Measurements from ENCODE around the gene PRDM16. TPM values are rescaled to one million over a fixed set of nuclear protein-coding genes. Genes with fewer than 3 reads are reported as not detected.

PRDM16 gene
- total RNA-seq, 1 donor from 2014 or later: 21.4 TPM

- no peaks in the 10 kb centered on the region for H3K36me3 Mint-ChIP-seq (ENCODE audit: low read depth, unreplicated experiment)
- H3K4me3 Mint-ChIP-seq (ENCODE audit: unreplicated experiment): no peak overlapping the region
- H3K27ac Mint-ChIP-seq (ENCODE audit: unreplicated experiment): no peak overlapping the region
- peaks cover 5% of the 10 kb centered on the region for H3K4me1 Mint-ChIP-seq (ENCODE audit: unreplicated experiment)
- H3K9me3 Mint-ChIP-seq (ENCODE audit: unreplicated experiment): no peaks in the 10 kb centered on the region
- no peak for DNase-seq (ENCODE audit: low spot score)
- TF ChIP-seq, protein P1, sequence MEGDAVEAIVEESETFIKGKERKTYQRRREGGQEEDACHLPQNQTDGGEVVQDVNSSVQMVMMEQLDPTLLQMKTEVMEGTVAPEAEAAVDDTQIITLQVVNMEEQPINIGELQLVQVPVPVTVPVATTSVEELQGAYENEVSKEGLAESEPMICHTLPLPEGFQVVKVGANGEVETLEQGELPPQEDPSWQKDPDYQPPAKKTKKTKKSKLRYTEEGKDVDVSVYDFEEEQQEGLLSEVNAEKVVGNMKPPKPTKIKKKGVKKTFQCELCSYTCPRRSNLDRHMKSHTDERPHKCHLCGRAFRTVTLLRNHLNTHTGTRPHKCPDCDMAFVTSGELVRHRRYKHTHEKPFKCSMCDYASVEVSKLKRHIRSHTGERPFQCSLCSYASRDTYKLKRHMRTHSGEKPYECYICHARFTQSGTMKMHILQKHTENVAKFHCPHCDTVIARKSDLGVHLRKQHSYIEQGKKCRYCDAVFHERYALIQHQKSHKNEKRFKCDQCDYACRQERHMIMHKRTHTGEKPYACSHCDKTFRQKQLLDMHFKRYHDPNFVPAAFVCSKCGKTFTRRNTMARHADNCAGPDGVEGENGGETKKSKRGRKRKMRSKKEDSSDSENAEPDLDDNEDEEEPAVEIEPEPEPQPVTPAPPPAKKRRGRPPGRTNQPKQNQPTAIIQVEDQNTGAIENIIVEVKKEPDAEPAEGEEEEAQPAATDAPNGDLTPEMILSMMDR (IDR thresholded peaks at IDR 0.05; ENCODE audit: unreplicated experiment): no peak
- H3K27me3 Mint-ChIP-seq (ENCODE audit: unreplicated experiment): peaks cover 5% of the 10 kb centered on the region
These were observed 138.3 kb downstream of the PRDM16 start for GRCh38 chr1:3207217-3207848.

GRCh38 chr1:3208819-3209200 lies 139.8 kb downstream of the PRDM16 start:
- DNase-seq (ENCODE audit: low spot score): no peak
- Mint-ChIP-seq H3K4me3 (ENCODE audit: unreplicated experiment) (no peak overlapping the region), H3K27ac (ENCODE audit: unreplicated experiment) (no peak overlapping the region), H3K9me3 (ENCODE audit: unreplicated experiment) (no peaks in the 10 kb centered on the region), H3K4me1 (ENCODE audit: unreplicated experiment) (peaks cover 5% of the 10 kb centered on the region), H3K36me3 (ENCODE audit: low read depth, unreplicated experiment) (no peaks in the 10 kb centered on the region), H3K27me3 (ENCODE audit: unreplicated experiment) (peaks cover 7% of the 10 kb centered on the region)
- TF ChIP-seq, protein P1 (IDR thresholded peaks at IDR 0.05; ENCODE audit: unreplicated experiment): no peak

GRCh38 chr1:3209201-3209600 lies 140.2 kb downstream of the PRDM16 start:
- Mint-ChIP-seq H3K36me3 (ENCODE audit: low read depth, unreplicated experiment) (no peaks in the 10 kb centered on the region), H3K4me1 (ENCODE audit: unreplicated experiment) (peaks cover 5% of the 10 kb centered on the region), H3K27ac (ENCODE audit: unreplicated experiment) (no peak overlapping the region), H3K27me3 (ENCODE audit: unreplicated experiment) (peaks cover 7% of the 10 kb centered on the region), H3K9me3 (ENCODE audit: unreplicated experiment) (no peaks in the 10 kb centered on the region), H3K4me3 (ENCODE audit: unreplicated experiment) (no peak overlapping the region)
- DNase-seq (ENCODE audit: low spot score): no peak
- TF ChIP-seq, protein P1 (IDR thresholded peaks at IDR 0.05; ENCODE audit: unreplicated experiment): no peak

- Mint-ChIP-seq H3K4me3 (ENCODE audit: unreplicated experiment) (no peak overlapping the region), H3K27me3 (ENCODE audit: unreplicated experiment) (peaks cover 7% of the 10 kb centered on the region), H3K36me3 (ENCODE audit: low read depth, unreplicated experiment) (no peaks in the 10 kb centered on the region), H3K9me3 (ENCODE audit: unreplicated experiment) (no peaks in the 10 kb centered on the region), H3K27ac (ENCODE audit: unreplicated experiment) (no peak overlapping the region), H3K4me1 (ENCODE audit: unreplicated experiment) (peaks cover 2% of the 10 kb centered on the region)
- no peak for DNase-seq (ENCODE audit: low spot score)
- TF ChIP-seq, protein P1 (IDR thresholded peaks at IDR 0.05; ENCODE audit: unreplicated experiment): no peak
These were observed 142.8 kb downstream of the PRDM16 start for GRCh38 chr1:3211582-3212375.
